Stimulated activated CD8-positive, alpha-beta memory T cell treated with anti-CD3 and anti-CD28 coated beads, Interleukin-12 subunit alpha, Interleukin-12 subunit beta, amount 100 ng/mL, for 24 hours (primary cell): ENCODE results near the gene DLGAP3.
"Not testable (repeated sequence)": the region's sequence is repeated elsewhere in the genome, so short reads cannot be mapped to it uniquely, and the experiment has no call there.

Experiments used
- DNase-seq: peaks from one replicate; pipeline ENCODE4 v3.0.0-alpha.2; 2020; ENCODE audit errors: extremely low read depth

The DLGAP3 gene

DNA sequence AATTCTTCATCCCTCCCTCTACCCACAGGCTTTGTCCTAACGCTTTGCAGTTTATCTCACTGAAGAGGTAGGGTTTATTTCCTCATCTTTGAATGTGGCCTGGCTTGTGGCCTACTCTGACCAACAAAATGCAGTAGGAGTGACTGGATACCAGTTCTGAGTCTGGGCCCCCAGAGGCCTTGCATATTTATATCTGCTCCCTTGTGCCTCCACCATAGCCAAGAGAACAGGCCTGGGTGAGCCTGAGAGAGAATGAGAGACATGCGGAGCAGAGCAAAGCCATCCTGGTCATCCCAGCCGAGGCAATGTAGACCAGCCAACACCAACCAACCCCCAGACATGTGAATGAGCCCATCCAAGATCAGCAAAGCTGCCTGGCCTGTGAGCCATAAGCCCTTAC lies 100.2 kb downstream of the DLGAP3 start:
- no peak for DNase-seq

DNA sequence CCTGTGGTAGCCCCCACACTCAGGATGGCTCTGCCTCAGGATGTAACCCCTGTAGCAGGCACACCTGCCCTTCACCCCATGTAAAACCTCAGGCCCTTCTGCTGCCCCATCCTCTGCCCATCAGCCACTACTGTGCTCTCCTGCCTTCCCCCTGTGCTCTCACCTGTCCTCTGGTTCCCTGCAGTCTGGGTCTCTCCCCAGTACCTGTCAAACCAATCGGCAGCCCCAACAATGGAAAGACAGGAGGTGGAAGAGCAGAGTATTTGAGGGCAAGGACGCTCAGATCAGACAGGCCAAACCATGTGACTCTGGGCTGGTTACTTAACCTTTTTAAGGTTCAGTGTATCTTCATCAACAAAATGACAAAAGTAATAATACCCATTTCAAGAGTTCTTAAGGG lies 100.8 kb downstream of the DLGAP3 start:
- DNase-seq = no peak

DNA sequence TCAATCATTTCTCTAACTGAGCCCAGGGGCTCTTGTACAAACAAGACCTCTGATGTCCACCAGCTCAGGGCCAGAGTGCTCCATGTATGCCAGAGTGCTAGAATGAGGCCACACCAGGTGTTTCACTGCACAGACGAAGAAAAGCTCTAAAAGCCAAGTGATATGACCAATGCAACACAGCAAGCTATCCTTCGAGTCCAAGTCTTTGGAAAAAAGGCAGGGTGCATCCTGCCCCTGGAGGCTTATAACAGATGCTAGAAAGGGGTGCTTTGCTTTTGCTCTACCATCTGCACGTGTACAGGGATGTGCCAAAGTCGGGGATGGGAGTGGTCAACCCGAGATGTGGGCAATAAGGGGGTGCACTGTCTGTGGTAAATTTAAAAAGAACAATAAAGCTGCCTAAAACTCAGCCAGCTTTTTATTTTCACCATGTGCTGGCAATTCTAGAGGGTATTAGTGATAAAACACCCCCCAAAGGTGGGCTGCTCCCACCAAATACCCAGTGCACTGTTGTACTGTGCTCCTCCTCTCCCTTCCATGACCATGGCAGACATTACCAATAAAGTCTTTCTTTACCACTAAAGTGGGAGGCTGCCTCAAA lies 102.0 kb downstream of the DLGAP3 start:
- no peak for DNase-seq

DNA sequence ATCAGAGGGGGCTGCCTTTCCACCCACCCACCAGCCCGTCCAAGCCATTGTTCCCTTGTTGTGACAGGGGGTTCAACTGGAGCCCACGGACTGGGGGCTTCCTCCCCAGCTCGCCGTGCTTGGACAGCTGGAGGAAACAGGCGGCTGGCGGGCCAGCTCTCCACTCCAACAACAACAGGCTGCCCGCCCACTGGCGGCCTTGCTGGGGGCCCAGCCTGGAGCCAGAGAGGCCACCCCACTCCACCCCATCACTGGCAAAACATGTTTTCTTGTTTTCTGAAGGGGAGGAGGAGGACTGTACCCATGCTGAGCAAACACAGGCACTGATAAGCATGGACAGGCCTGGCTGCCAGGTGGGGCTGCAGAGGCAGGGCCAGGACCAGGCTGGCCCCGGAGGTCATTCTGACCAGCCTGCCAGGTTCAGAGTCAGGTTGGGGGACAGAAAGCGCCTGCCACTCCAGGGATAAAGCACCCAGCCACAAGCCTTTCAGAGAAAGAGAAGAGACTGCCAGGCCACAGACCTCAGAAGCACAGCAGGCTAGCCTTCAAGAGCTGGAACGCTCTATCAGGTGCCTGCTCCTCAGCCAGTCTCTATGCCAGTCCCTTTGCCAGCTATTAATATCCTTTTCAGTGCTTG lies 103.9 kb downstream of the DLGAP3 start:
- no peak for DNase-seq

DNA sequence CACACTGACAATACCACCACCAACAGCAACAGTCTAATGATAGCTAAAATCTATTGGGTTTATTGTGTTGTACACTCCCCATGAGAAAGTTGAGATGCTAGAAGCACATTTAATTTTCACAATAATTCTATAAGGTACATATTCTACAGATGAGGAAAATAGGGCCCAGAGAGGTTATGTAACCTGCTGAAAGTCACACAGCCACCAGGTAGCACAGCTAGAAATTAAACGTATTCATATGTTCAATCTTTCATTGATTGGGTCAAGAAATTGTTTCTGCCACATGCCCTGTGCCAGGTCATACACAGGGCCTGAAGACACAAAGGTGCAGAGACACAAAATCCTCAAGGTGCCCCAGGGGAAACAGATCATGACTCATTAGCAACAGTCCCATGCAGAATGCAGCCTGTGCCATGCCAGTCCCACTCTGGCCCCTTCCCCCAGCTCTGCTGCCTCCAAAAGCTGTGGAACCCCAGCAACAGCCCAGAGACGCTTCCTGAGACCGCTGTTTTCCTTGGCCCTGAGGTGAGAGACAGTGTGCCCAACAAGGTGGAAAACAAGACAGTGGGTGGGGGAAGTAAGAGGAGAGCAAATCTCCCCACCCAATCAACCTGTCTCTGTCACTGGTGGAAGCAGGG lies 104.5 kb downstream of the DLGAP3 start:
- DNase-seq = no peak

DNA sequence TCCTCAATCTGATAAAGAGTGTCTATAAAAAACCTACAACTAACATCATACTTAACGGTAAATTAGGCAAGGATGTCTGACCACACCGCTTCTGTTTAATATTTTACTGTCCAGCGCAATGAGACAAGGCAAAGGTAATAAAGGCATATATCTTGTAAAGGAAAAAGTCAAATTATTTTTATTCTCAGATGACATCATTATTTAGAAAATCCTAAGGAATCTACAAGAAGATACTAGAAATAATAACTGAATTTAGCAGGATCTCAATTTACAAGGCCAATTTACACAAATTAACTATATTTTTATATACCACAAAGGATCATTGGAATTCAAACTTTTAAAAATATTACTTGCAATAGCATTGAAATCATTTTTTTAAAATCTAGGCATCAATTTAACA lies 107.2 kb downstream of the DLGAP3 start:
- DNase-seq = no peak

DNA sequence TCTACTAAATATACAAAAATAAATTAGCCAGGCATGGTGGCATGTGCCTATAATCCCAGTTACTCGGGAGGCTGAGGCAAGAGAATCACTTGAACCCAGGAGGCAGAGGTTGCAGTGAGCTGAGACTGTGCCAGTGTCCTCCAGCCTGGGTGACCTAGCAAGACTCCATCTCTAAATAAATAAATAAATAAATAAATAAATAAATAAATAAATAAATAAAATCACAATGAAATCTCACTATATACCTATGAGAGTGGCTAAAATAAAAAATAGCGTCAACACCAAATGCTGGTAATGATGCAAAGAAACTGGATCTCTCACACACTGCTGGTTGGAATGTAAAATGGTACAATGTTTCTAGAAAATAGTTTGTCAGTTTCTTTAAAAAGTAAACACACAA lies 110.6 kb downstream of the DLGAP3 start:
- DNase-seq = not testable (repeated sequence)

DNA sequence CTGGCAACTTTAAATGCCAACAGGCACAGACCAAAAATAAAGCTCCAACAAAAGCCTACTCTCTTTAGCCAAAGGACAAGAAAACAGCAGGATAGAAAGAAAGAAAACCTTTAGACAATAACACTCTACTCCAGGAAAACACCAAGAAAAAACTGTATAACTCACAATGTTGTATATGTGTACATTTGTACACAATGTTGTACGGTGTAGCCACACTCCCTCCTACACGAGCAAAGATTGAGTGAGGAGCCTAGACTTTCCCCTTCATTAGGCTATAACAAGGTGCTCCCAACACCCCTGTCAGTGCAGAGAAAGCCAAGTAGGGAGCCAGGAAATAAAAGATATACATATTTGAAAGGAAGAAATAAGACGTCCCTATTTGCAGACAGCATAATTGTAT lies 112.7 kb downstream of the DLGAP3 start:
- no peak for DNase-seq

DNA sequence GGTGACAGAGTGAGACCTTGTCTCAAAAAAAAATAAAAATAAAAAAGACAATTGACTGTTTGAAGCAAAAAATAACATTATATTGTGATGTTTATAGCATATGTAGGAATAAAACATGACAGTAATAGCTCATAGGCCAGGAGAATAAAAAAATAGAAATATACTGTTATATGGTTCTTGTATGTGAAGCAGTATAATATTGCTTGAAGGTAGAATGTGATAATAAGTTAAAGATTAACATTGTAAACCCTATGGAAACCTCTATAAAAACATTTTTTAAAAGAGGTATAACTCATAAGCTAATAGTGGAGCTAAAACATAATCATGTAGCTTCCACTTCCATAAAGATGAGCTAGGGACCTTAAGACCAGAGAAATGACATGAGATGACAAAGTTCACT lies 113.1 kb downstream of the DLGAP3 start:
- DNase-seq = no peak
